WTC11 (cell line): ENCODE data around the gene NCAM2. TPM values are rescaled to one million over a fixed set of nuclear protein-coding genes. Genes with fewer than 3 reads are reported as not detected.

ENCODE experiments used
- ATAC-seq: fragments of 200-7000 bp; cut with Tn5 transposase; 2 replicates; pipeline ENCODE4 v1.10.0; 2021; ENCODE audit warnings: mild to moderate bottlenecking, moderate library complexity
- CTCF ChIA-PET: fragments of 300-600 bp; sonication (Branson Sonifier 250); formaldehyde crosslinking; loops from one replicate; lab custom pipeline; 2021; ENCODE audit warnings: antibody characterized with exemption; lab: Charles Lee
- POLR2A ChIA-PET: fragments of 350-600 bp; sonication (Branson Sonifier 250); formaldehyde crosslinking; loops from one replicate; lab custom pipeline; 2021; ENCODE audit warnings: antibody characterized with exemption; lab: Charles Lee
- DNase-seq: peaks from one replicate; pipeline ENCODE4 v3.0.0; 2021; ENCODE audit warnings: low spot score
- H3K27ac Mint-ChIP-seq: 2 replicates; pipeline ENCODE4 v1.8.0; 2021; ENCODE audit warnings: mixed read lengths
- H3K27me3 Mint-ChIP-seq: 2 replicates; pipeline ENCODE4 v1.8.0; 2021; ENCODE audit warnings: low read depth, mild to moderate bottlenecking, moderate library complexity, mixed read lengths
- H3K36me3 Mint-ChIP-seq: 2 replicates; pipeline ENCODE4 v1.8.0; 2021; ENCODE audit warnings: mixed read lengths
- H3K4me1 Mint-ChIP-seq: 2 replicates; pipeline ENCODE4 v1.8.0; 2022; ENCODE audit warnings: mixed read lengths
- H3K4me3 Mint-ChIP-seq: 2 replicates; pipeline ENCODE4 v1.8.0; 2021; ENCODE audit warnings: mild to moderate bottlenecking, moderate library complexity, mixed read lengths
- H3K9me3 Mint-ChIP-seq: 2 replicates; pipeline ENCODE4 v1.8.0; 2021; ENCODE audit warnings: mixed read lengths
- AR ChIP-seq: fragments of 250-450 bp; sonication (Bioruptor Pico); IDR thresholded peaks from 2 replicates; pipeline ENCODE4 v1.9.0; 2021; ENCODE audit warnings: mild to moderate bottlenecking
- ARID4B ChIP-seq: sonication (generic); formaldehyde crosslinking; IDR thresholded peaks from 2 replicates; pipeline ENCODE4 v1.8.0; 2023; ENCODE audit warnings: missing genetic modification reagents, mild to moderate bottlenecking, borderline replicate concordance
- ATF2 ChIP-seq: sonication (generic); formaldehyde crosslinking; IDR thresholded peaks from 2 replicates; pipeline ENCODE4 v1.8.1; 2022; ENCODE audit warnings: low read depth, missing genetic modification reagents, borderline replicate concordance
- CTCF ChIP-seq: fragments of 200-600 bp; IDR thresholded peaks from 2 replicates; pipeline ENCODE4 v1.8.0; 2022; ENCODE audit warnings: antibody characterized with exemption
- E2F5 ChIP-seq: sonication (generic); formaldehyde crosslinking; IDR thresholded peaks from 2 replicates; pipeline ENCODE4 v1.8.1; 2022; ENCODE audit warnings: mild to moderate bottlenecking, moderate library complexity, missing genetic modification reagents
- FOXP1 ChIP-seq: sonication (generic); formaldehyde crosslinking; IDR thresholded peaks from 2 replicates; pipeline ENCODE4 v1.8.0; 2022; ENCODE audit warnings: missing genetic modification reagents, mild to moderate bottlenecking, moderate library complexity, borderline replicate concordance
- FOXP4 ChIP-seq: sonication (generic); formaldehyde crosslinking; IDR thresholded peaks from 2 replicates; pipeline ENCODE4 v1.8.0; 2022; ENCODE audit warnings: mild to moderate bottlenecking, missing genetic modification reagents
- GRHL2 ChIP-seq: fragments of 250-450 bp; sonication (Bioruptor Pico); IDR thresholded peaks from 2 replicates; pipeline ENCODE4 v1.8.0; 2022; ENCODE audit warnings: mild to moderate bottlenecking, moderate library complexity; ENCODE audit not compliant: insufficient replicate concordance, severe bottlenecking
- JAZF1 ChIP-seq: fragments of 250-450 bp; sonication (Bioruptor Pico); IDR thresholded peaks from 2 replicates; pipeline ENCODE4 v1.9.0; 2021; ENCODE audit warnings: moderate library complexity, mild to moderate bottlenecking, inconsistent platforms
- MXD4 ChIP-seq: fragments of 250-450 bp; sonication (Bioruptor Pico); IDR thresholded peaks from 2 replicates; pipeline ENCODE4 v1.8.0; 2021; ENCODE audit warnings: mild to moderate bottlenecking, moderate library complexity, borderline replicate concordance
- NR1H2 ChIP-seq: sonication (generic); formaldehyde crosslinking; IDR thresholded peaks from 2 replicates; pipeline ENCODE4 v1.9.0; 2021; ENCODE audit warnings: mild to moderate bottlenecking, moderate library complexity, missing genetic modification reagents
- OVOL2 ChIP-seq: fragments of 250-450 bp; sonication (Bioruptor Pico); IDR thresholded peaks from 2 replicates; pipeline ENCODE4 v1.9.0; 2021; ENCODE audit warnings: mild to moderate bottlenecking, borderline replicate concordance
- TEAD1 ChIP-seq: sonication (generic); formaldehyde crosslinking; IDR thresholded peaks from 2 replicates; pipeline ENCODE4 v1.8.0; 2022; ENCODE audit warnings: mild to moderate bottlenecking, missing genetic modification reagents
- USF2 ChIP-seq: sonication (generic); formaldehyde crosslinking; IDR thresholded peaks from 2 replicates; pipeline ENCODE4 v1.8.1; 2023; ENCODE audit warnings: mild to moderate bottlenecking, missing genetic modification reagents, moderate library complexity
- ZNF396 ChIP-seq: fragments of 250-450 bp; sonication (Bioruptor Pico); IDR thresholded peaks from 2 replicates; pipeline ENCODE4 v1.8.0; 2021; ENCODE audit warnings: mild to moderate bottlenecking, moderate library complexity, borderline replicate concordance
- ZNF416 ChIP-seq: fragments of 250-450 bp; sonication (Bioruptor Pico); IDR thresholded peaks from 2 replicates; pipeline ENCODE4 v1.9.0; 2021; ENCODE audit warnings: mild to moderate bottlenecking, inconsistent platforms
- ZNF423 ChIP-seq: fragments of 250-450 bp; sonication (Bioruptor Pico); IDR thresholded peaks from 2 replicates; pipeline ENCODE4 v2.1.2; 2022; ENCODE audit warnings: mild to moderate bottlenecking, moderate library complexity
- ZNF512 ChIP-seq: sonication (generic); formaldehyde crosslinking; IDR thresholded peaks from 2 replicates; pipeline ENCODE4 v1.8.1; 2022; ENCODE audit warnings: missing genetic modification reagents, borderline replicate concordance
- total RNA-seq: library from RNA; stranded (reverse); gene quantifications from 3 replicates; pipeline ENCODE4 v1.2.3, GENCODE V29; 2021

The NCAM2 gene
- total RNA-seq, 1 experiment from 2014 or later, result 1.6 TPM

- TF ChIP-seq FOXP4 (CRISPR knock-in tag), result no peak
- TF ChIP-seq OVOL2 (CRISPR knock-in tag), result no peak
- TF ChIP-seq, all 79 proteins: peak for 0
These were observed 299.0 kb downstream of the NCAM2 start (continued) for GRCh38 chr21:21297211-21297610.

GRCh38 chr21:21301013-21301412 is 302.8 kb downstream of the NCAM2 start:
- TF ChIP-seq ZNF512 (no peak), ARID4B (CRISPR knock-in tag) (no peak), OVOL2 (CRISPR knock-in tag) (no peak), CTCF (no peak), ZNF423 (CRISPR knock-in tag) (no peak), JAZF1 (CRISPR knock-in tag) (no peak), TEAD1 (no peak), ATF2 (CRISPR knock-in tag) (no peak), USF2 (CRISPR knock-in tag) (no peak), ZNF396 (no peak), ZNF416 (CRISPR knock-in tag) (no peak), AR (CRISPR knock-in tag) (no peak), E2F5 (CRISPR knock-in tag) (no peak), GRHL2 (CRISPR knock-in tag) (no peak), MXD4 (CRISPR knock-in tag) (no peak), NR1H2 (CRISPR knock-in tag) (no peak), FOXP1 (CRISPR knock-in tag) (no peak)
- Mint-ChIP-seq H3K27me3 (no peaks in the 10 kb centered on the region), H3K4me3 (no peak overlapping the region), H3K27ac (no peak overlapping the region), H3K36me3 (no peaks in the 10 kb centered on the region), H3K9me3 (peaks cover 4% of the 10 kb centered on the region), H3K4me1 (peaks cover 17% of the 10 kb centered on the region)
- POLR2A ChIA-PET, result no interaction called here
- DNase-seq (no peak), ATAC-seq (no peak)
- CTCF ChIA-PET, result no interaction called here
